Suppressor macrophage treated with lipopolysaccharide for 1 hour (primary cell): ENCODE data around the gene CABP2.

Experiments
- DNase-seq, 3 donors: peaks; one replicate each; pipeline ENCODE4 v3.0.0-alpha.2; 2020 to 2022

CABP2 gene

GRCh38 chr11:67470337-67471002, 52.8 kb downstream of the CABP2 start:
- no peak for DNase-seq

GRCh38 chr11:67469508-67469811, 53.8 kb downstream of the CABP2 start:
- no peak for DNase-seq
